D721Med (cell line): ENCODE results near the gene SV2C.

Experiments
- DNase-seq: peaks from one replicate; pipeline ENCODE4 v3.0.0; 2011; ENCODE audit warnings: low spot score; ENCODE audit not compliant: insufficient read length
- FAIRE-seq: peaks from 2 replicates; lab custom pipeline; 2011; peaks lifted over from hg19 to GRCh38; lab: Jason Lieb, UNC
- TF ChIP-seq, protein P1 (sequence below): IDR thresholded peaks from 2 replicates; pipeline ENCODE4 v1.5.1; 2012; ENCODE audit warnings: mild to moderate bottlenecking, control low read depth; ENCODE audit not compliant: insufficient read depth; ENCODE audit errors: missing control alignments

SV2C gene

DNA sequence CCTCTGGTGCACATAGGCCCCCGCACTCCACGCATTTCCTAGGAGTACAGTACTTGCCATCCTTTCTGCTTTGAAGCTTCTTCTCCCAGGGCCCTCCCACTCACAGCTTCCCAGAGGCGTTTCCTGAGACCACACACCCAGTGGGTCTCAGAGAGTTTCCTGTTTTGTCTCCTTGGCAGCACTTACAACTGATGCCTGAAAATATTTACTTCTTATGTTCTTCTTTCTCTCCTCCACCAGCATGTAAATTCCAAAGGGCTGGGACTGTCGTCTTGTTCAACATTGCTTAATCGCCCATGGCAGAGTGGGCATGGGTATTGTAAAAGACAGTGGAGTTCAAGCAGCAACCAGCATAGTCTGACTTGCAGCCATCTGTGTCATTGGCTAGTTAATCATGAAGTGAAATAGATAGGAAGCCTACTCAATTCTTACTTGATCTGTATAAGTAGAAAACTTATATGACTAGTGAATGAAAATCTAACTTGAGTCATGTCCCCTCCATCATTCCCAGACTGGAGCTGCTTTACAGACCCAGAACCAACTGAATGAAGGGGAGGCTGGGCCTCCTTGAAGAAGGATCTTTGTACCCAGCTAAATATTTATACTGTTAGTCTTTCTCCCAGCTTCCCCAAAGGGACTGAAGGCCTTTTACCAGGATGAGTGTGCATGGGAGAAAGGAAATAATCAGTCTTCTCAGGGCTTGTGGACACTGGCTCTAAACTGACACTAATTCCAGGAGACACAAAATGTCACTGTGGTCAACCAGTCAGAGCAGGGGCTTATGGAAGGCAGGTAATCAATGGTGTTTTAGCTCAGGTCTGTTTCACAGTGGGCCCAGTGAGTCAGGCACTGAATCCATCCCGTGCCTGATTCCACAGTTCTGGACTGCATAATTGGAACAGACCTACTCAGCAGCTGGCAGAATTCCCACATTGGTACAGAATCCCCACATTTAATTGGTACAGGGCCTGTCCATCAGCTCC is 116.4 kb downstream of the SV2C start:
- FAIRE-seq (no peak), DNase-seq (no peak)

DNA sequence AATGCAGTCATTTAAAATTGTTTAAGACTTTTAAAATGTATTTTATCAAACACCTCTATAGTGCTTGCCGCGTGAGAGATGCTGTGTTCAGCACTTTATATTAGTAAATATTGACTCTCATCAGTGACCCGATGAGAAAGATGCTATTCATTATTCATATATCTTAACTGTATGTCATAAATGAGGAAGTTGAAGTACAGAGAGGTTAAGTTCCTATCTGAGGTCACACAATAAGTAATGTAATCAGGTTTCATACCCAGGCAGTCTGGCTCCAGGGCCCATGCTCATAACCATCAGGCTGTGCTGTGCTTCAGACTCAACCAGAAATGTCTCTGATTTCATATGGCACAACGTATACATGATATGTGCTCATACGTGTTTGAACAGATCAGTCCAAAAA is 119.0 kb downstream of the SV2C start:
- FAIRE-seq: no peak
- TF ChIP-seq, protein P1, sequence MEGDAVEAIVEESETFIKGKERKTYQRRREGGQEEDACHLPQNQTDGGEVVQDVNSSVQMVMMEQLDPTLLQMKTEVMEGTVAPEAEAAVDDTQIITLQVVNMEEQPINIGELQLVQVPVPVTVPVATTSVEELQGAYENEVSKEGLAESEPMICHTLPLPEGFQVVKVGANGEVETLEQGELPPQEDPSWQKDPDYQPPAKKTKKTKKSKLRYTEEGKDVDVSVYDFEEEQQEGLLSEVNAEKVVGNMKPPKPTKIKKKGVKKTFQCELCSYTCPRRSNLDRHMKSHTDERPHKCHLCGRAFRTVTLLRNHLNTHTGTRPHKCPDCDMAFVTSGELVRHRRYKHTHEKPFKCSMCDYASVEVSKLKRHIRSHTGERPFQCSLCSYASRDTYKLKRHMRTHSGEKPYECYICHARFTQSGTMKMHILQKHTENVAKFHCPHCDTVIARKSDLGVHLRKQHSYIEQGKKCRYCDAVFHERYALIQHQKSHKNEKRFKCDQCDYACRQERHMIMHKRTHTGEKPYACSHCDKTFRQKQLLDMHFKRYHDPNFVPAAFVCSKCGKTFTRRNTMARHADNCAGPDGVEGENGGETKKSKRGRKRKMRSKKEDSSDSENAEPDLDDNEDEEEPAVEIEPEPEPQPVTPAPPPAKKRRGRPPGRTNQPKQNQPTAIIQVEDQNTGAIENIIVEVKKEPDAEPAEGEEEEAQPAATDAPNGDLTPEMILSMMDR: no peak

More for the DNA sequence above, 116.4 kb downstream of the SV2C start:
- TF ChIP-seq, protein P1: no peak

DNA sequence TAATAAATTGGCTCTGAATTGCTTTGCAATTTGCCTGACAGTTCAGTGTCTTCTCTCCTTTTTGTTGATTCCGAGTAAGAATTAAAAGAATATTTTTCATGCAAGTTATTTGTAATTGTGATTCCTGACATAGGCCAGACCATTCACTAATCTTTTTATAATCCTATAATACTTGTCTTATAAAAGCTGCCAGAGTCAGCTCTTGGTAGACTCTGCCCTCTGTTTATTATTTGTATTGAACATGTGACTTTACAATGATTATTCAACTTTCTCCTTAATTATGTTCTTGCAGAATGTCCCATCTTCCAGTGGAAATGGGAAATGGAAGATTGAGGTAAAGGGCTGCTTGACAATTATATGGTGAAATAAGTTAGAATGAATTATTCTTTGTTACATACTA is 121.0 kb downstream of the SV2C start:
- FAIRE-seq: peak; percentile 91
- TF ChIP-seq, protein P1: no peak
- DNase-seq: peak; percentile 17

More for the DNA sequence above, 119.0 kb downstream of the SV2C start:
- DNase-seq: no peak

DNA sequence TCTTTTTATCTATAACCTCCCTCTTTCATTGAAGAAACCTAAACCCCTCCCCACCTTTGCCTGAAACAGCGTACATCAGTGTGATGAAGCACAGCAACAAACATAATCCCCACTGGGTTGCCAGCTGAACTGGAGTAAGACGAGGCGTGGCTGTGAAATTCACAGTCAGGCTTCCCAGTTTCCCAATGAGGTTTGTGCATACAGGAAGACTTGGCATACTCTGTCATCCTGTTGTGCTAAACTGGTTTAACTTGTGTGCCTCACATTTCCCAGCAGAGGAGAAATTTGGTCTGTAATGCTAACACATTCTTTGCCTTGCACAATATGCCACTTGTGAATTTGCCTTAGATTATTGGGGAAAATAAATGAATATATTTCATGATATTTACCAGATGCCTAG is 121.5 kb downstream of the SV2C start:
- TF ChIP-seq, protein P1: no peak
- peak; percentile 90 for FAIRE-seq
- peak; percentile 25 for DNase-seq

DNA sequence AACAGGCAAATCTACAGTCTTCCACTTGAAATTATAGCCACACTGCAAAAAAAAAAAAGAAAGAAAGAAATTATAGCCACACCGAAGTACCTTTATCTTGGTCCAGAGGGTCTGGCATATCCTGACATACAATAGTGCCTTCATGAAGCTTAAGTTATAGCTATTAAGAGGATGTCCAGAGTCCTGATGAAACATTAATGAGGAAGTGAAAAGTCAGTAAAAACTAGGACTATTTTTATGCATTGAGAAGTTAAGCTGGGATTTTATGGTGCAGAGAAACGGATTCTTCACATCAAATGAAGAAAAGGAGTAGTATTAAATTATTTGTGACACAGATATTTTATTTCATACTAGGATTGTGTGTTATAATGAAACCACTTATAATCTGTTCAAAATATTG is 123.9 kb downstream of the SV2C start:
- FAIRE-seq (no peak), DNase-seq (no peak)
- TF ChIP-seq, protein P1: no peak

DNA sequence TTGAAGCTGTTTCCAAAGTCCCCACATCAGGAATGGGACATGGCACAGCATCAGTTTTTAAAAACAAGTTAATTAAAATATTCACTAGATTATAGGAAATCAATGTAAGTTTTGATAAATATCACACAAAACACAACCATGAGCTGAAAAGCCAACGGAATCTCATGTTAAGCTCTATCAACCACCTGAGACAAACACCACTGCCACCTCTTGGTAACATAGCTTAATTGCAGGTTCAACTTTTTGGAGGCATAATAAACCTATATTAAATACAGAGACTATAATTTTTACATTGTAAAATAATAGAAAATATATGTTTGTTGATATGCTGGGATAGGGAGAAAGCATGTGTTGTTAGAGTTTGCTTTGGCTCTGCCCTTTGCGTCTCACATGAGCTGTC is 126.1 kb downstream of the SV2C start:
- FAIRE-seq: no peak
- DNase-seq: no peak
- TF ChIP-seq, protein P1: peak; percentile 11

DNA sequence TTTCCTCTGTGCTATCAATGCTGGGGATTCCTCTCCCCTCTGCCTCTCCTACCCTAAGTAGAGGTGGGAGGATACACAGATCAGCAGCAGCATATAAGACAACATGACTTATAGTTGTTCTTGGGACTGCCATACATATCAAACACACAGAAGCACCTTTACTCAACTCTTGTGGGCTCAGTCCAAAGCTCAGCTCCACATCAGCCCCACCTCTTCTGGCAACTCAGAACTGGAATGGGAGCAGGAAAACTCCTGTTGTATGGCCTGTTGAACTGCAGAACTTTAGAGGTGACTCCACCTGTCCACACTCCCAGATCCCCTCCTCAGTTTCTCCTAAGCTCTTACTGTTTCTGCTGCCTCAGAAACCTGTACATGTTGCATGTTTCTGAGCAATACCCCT is 127.8 kb downstream of the SV2C start:
- FAIRE-seq: no peak
- TF ChIP-seq, protein P1: no peak
- DNase-seq: no peak
